GM21737 (cell line): ENCODE measurements around the gene PTX4.
"Not testable (repeated sequence)": the region's sequence is repeated elsewhere in the genome, so short reads cannot be mapped to it uniquely, and the experiment has no call there.

Experiments used
- ATAC-seq: cut with Tn5 transposase; IDR thresholded peaks from one replicate; pipeline ENCODE4 v1.9.1; 2021; ENCODE audit warnings: mild to moderate bottlenecking, moderate library complexity; ENCODE audit not compliant: unreplicated experiment

The PTX4 gene

DNA sequence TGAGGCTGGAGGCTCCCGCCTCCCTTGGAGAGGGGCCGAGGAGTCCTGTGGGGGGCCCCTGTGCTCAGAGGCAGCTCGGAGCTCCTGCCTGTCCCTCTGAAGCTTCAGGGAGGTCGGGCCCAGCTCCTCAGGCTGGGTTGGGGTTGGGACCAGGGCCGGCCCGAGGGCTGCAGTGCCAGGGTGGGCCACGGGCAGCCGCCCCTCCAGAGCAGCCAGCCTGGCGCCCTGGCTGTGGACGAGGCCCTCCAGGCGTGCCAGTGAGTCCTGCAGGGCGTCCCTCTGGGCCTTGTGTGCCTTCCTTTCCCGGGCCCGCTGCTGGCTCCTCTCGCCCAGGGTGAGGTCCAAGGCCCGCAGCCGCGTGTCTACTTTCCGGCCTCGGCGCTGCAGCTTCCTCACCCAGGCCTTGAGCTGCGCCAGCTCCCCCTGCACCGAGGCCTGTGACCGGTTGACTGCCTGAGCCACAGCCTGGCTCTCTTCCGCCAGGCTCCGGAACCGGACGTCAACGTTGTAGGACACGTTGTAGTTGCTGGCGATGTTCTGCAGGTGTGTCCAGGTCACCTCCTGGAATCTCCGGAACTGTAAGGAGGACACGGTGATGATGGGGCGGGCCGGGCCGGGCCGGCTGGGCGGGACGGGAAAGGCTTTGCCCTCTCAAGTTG, 1.2 kb downstream of the PTX4 start:
- ATAC-seq, result no peak

DNA sequence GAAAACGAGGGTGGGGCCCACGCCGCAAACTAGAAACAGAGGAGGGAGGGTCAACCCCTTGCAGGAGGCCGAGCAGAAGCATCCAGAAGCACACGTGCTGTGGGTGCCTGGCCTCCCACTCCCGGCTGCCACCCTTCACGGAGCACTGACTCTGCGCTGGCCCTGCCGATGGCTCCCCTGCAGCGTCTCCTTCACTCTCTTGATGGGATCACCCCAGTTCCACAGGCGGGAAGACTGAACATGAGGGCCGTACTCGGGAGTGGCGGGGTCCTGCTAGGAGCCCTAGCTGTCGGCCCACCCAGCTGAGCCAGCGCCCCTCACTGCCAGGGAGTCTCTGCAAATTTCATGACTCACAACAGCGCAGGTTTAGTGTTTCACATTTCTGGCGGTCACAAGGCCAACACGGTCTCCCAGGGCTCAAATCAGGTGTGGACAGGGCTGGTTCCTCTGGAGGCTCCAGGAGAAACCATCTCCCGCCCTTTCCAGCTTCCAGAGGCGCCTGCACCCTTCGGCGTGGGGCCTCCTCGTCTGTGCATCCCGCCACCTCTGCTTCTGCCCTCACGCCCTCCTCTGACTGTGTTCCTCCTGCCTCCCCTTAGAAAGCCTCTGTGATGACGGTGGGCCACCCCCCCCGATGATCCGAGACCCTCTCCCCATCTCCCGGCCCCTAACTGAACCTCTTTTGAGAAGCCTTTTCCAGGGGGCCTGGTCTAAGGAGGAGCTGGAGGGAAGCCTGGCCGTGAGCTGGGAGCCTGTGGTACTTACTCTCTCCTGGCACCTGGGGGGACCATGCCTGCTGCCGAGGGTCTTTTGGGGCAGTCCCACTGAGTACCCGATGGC, 2.0 kb downstream of the PTX4 start:
- ATAC-seq, result no peak

GRCh38 chr16:1485847-1486496, 2.8 kb downstream of the PTX4 start:
- ATAC-seq, result no peak

- no peak for ATAC-seq
These were observed 6.6 kb downstream of the PTX4 start for GRCh38 chr16:1481906-1482835.

DNA sequence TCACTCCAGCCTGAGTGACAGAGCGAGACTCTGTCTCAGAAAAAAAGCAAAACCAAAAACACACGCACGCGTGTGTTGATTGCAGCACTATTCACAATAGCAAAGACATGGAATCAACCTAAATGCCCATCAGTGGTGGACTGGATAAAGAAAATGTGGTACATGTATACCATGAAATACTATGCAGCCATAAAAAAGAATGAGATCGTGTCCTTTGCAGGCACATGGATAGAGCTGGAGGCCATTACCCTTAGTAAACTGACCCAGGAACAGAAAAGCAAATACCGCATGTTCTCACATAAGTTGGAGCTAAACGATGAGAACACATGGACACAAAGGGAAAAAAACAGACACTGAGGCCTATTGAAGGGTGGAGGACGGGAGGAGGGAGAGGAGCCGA, 9.8 kb downstream of the PTX4 start:
- ATAC-seq, result not testable (repeated sequence)

GRCh38 chr16:1477033-1477432, 11.7 kb downstream of the PTX4 start:
- no peak for ATAC-seq

GRCh38 chr16:1475552-1476114, 13.1 kb downstream of the PTX4 start:
- ATAC-seq, result no peak

GRCh38 chr16:1474796-1475551, 13.8 kb downstream of the PTX4 start, which contains the start of gene CLCN7:
CLCN7 (minus strand) TSS chr16:1475028; CDS start chr16:1474974, 54 bp downstream.
- ATAC-seq, result peak; percentile 73

- peak; percentile 23 for ATAC-seq
These were observed 14.5 kb downstream of the PTX4 start for GRCh38 chr16:1474082-1474795.

GRCh38 chr16:1472974-1473373, 15.8 kb downstream of the PTX4 start:
- ATAC-seq, result no peak

DNA sequence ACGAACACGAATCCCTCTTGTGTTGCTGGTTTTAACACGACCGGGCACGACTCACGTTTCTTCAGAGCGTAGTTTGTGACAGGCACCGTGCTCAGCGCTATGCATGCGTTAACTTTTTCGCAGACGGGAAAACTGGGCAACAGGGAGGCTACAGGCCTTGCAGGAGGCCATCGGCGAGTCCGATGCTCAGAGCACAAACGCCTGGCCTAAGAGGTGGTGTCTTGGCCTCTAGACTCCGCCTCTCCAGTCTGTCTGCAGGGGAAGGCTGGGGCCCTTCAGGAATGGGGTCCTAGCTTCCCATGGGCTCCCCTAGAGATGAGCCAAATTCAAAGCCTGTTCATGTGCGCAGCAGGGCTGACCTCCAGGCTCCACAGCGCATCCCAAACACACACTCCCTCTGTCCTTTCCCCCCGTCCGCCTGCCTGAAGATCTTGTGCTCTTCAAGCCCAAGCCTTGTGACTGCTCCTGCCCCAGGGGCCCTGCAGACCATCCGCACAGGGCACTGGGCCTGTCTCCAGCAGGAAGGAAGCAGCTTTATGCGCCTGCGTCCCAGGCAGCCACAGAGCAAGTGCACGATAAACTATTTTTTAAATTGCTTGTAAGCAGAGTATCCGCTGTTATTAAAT, 17.1 kb downstream of the PTX4 start:
- no peak for ATAC-seq

DNA sequence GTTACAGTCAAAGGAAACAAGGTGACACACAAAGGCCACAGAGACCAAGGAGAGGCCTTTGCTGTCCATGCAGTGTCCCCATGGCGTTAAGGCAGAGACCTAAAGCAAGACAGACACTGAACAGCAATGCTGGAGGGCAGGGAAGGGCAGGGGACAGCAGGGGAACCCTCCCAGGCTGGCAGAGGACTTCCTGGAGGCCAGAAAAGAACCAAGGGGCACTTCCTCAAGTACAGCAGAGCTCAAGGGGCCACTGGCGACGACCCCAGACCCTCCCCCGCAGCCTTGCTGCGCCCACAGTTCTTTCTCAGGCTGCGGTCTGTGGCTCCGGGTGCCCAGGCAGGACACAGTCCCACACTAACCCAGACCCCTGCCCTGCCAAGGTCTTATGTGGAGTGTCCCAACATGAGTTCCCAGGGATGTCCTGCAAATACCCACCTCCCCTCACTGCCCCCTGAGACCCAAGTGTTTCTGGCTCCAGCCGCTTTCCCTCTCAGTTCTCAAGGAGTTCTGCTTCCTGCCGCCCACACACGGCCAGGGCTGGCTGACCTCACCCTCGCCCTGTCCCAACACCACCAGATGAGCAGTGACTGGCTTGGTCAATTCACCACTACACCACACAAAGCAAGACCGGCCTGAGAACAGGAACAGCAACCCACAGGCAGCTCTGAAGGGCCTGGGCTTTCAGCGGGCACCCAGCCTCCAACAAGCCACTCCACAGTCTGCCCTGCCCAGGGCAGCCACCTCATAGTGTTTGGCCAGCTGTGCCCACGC, 18.1 kb downstream of the PTX4 start:
- ATAC-seq, result no peak

DNA sequence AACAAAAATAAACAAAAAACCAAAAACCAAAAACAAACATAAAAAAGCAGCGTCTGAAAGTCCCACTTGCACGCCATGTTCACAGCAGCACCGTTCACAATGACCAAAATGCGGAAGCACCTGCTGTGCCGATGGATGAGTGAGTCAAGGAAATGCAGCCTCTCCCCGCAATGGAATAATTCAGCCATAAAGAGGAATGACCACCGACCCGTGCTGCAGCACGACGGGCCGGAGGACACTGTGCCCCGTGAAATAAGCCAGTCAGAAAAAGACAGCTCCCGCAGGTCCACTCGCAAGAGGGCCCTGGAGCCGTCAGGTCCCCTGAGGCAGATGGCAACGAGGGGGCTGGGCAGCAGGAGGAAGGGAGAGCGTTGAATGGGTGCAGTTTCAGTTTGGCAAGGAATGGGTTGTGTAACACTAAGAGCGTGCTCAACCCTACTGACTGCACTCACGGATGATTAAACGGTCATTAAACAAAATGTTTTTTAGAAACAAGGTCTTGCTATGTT, 19.0 kb downstream of the PTX4 start:
- ATAC-seq, result no peak

DNA sequence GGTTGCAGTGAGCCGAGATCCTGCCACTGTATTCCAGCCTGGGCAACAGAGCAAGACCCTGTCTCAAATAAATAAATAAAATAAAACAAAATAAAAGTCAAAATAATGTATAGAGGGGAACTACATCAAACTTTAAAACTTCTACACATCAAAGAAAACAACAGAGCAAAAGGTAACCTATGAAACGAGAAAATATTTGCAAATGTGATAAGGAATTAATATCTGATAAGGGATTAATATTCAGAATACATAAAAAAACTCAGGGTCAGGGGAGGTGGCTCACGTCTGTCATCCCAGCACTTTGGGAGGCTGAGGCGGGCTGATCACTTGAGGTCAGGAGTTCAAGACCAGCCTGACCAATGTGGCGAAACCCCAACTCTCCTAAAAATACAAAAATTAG, 19.6 kb downstream of the PTX4 start:
- not testable (repeated sequence) for ATAC-seq

- ATAC-seq, result no peak
These were observed 20.3 kb downstream of the PTX4 start for GRCh38 chr16:1468426-1468810.

DNA sequence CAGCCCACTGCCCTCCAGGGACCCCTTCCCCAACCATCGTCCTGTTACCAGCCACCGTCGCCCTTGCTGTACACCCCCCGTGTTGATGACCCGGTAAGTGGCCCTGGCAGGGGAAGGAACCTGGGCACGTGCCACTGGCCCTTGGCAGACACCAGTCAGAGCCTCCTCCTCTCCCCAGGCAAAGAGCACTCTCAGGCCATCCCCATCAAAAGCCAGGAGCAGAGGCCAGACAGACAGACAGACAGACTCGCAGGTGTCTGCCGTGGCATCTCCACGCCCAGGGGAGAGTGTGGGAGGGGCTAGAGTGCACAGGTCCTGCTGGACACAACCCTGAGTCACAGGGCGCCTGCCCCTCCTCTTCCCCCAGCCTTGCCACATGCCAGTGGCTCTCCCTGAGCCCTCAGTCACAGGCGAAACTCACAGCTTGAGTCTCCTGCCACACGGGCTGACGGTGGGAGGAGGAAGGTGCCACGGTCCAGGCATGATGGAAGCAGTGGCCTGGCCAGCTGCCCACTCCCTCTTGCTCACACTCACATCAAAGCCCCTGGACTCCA, 21.7 kb downstream of the PTX4 start:
- no peak for ATAC-seq

DNA sequence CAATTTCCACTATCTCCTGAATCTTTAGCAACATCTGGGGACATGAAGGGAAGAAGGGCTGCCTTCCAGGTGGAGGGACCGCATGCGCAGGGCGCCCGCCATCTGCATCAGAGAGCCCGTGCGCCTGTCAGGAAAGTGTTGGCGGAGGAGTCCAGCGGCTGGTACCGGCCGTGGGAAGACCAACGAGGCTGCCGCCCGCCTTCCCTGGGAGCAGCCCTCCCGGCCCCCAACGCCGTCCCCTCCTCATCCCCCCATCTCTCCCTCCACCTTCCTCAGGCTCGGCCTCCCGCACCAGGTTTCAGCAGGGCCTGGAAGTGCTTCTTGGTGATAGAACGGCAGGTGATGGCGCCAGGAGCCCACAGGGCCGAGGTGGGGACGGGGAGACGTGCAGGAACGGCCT, 22.7 kb downstream of the PTX4 start:
- ATAC-seq, result no peak
